Nephron (organoid): Measurements from ENCODE around the gene SCN1A.

Experiments used
- H3K27ac Mint-ChIP-seq, 3 experiments: 2 replicates each; pipeline ENCODE4 v1.8.0; 2020; ENCODE audit warnings: mixed read lengths in 3 of 3, mild to moderate bottlenecking in 2 of 3, moderate library complexity in 1 of 3
- H3K27me3 Mint-ChIP-seq: 2 replicates; pipeline ENCODE4 v1.8.0; 2021; ENCODE audit warnings: low read depth, mild to moderate bottlenecking, moderate library complexity, mixed read lengths
- H3K36me3 Mint-ChIP-seq: 2 replicates; pipeline ENCODE4 v1.8.0; 2020; ENCODE audit warnings: low read depth, mixed read lengths
- H3K4me1 Mint-ChIP-seq: 2 replicates; pipeline ENCODE4 v1.8.0; 2020; ENCODE audit warnings: mixed read lengths
- H3K4me3 Mint-ChIP-seq, 3 experiments: 2 replicates each; pipeline ENCODE4 v1.8.0; 2020; ENCODE audit warnings: mild to moderate bottlenecking in 3 of 3, mixed read lengths in 3 of 3, moderate library complexity in 2 of 3
- H3K9me3 Mint-ChIP-seq: 2 replicates; pipeline ENCODE4 v1.8.0; 2020; ENCODE audit warnings: mixed read lengths
- TF ChIP-seq, protein P1 (sequence below), 3 experiments: fragments of 200-600 bp; sonication (generic); IDR thresholded peaks; one replicate each; pipeline ENCODE4 v1.5.0; 2021; ENCODE audit warnings: antibody characterized with exemption in 3 of 3; ENCODE audit not compliant: unreplicated experiment in 3 of 3

Gene SCN1A

GRCh38 chr2:166158546-166158945, 30.7 kb upstream of the SCN1A start:
- Mint-ChIP-seq H3K27ac (no peak overlapping the region), H3K9me3 (no peaks in the 10 kb centered on the region), H3K4me3 (no peak overlapping the region), H3K36me3 (no peaks in the 10 kb centered on the region), H3K4me1 (peaks cover 5% of the 10 kb centered on the region), H3K27me3 (no peaks in the 10 kb centered on the region)
- TF ChIP-seq, protein P1, sequence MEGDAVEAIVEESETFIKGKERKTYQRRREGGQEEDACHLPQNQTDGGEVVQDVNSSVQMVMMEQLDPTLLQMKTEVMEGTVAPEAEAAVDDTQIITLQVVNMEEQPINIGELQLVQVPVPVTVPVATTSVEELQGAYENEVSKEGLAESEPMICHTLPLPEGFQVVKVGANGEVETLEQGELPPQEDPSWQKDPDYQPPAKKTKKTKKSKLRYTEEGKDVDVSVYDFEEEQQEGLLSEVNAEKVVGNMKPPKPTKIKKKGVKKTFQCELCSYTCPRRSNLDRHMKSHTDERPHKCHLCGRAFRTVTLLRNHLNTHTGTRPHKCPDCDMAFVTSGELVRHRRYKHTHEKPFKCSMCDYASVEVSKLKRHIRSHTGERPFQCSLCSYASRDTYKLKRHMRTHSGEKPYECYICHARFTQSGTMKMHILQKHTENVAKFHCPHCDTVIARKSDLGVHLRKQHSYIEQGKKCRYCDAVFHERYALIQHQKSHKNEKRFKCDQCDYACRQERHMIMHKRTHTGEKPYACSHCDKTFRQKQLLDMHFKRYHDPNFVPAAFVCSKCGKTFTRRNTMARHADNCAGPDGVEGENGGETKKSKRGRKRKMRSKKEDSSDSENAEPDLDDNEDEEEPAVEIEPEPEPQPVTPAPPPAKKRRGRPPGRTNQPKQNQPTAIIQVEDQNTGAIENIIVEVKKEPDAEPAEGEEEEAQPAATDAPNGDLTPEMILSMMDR (IDR thresholded peaks at IDR 0.05; ENCODE audit: unreplicated experiment in 3 of 3): no peak

DNA sequence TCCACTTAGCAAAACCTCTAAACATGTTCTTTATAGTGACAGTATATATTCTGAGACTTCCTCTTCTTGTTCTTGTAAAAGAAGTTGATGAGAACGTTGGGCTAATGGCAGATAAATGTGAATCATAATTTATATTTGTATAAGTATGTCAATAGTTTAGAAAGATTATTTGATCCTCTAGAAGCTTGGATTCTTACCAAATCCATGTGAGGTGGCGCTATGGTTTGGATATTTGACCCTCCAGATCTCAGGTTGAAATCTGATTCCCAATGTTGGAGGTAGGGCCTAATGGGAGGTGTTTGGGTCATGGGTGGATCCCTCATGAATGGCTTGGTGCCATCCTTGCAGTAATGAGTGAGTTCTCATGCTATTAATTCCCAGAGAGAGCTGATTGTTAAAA, 29.8 kb upstream of the SCN1A start:
- Mint-ChIP-seq H3K4me3 (no peak overlapping the region), H3K4me1 (peaks cover 5% of the 10 kb centered on the region), H3K27me3 (no peaks in the 10 kb centered on the region), H3K27ac (no peak overlapping the region), H3K36me3 (no peaks in the 10 kb centered on the region), H3K9me3 (no peaks in the 10 kb centered on the region)
- TF ChIP-seq, protein P1 (IDR thresholded peaks at IDR 0.05; ENCODE audit: unreplicated experiment in 3 of 3): no peak

DNA sequence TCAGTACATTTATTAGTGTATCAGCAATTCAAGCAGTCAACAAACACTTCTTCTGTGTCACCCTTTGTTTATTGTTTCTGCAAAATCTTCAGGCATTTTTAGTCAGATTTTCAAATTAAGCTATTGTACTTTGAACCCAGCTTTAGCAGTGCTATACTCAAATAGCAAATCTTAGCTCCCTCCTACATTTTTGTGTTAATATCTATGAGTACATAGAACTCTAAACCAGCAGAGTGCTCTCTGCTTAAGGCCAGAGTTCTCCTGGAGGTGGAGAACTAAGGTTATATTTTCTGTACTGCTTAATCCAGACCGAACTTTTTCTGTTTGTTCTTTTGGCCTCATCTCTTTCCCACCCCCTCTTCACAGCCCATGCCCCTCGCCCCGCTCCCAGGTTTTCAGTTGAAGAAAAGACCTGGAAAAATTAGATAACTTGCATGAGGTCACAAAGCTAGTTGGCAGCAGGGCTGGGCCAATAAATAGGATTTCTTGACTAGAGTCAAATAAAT, 29.2 kb upstream of the SCN1A start:
- Mint-ChIP-seq H3K9me3 (no peaks in the 10 kb centered on the region), H3K36me3 (no peaks in the 10 kb centered on the region), H3K4me1 (peaks cover 5% of the 10 kb centered on the region), H3K27me3 (no peaks in the 10 kb centered on the region), H3K27ac (no peak overlapping the region), H3K4me3 (no peak overlapping the region)
- TF ChIP-seq, protein P1 (IDR thresholded peaks at IDR 0.05; ENCODE audit: unreplicated experiment in 3 of 3): no peak

DNA sequence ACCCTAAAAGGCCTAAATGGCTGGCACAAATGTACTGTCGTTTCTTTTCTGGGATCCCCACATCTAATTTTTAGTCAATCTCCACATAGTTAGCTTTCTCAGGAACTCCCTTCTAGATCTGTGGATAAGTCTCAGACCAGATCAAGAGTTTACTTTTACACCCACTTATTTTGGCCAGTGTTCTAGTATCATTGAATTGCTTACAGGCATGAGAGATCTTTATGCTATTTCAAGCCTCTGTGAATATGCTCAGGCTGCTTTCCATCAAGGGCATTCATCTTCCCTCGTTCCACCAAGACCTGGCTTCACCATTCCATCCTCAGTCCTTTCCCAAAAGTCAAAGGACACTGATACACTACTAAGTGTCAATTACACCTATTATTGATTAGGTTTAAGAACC, 27.8 kb upstream of the SCN1A start:
- Mint-ChIP-seq H3K27me3 (no peaks in the 10 kb centered on the region), H3K36me3 (no peaks in the 10 kb centered on the region), H3K4me3 (no peak overlapping the region), H3K4me1 (peaks cover 5% of the 10 kb centered on the region), H3K27ac (no peak overlapping the region), H3K9me3 (no peaks in the 10 kb centered on the region)
- TF ChIP-seq, protein P1 (IDR thresholded peaks at IDR 0.05; ENCODE audit: unreplicated experiment in 3 of 3): no peak

DNA sequence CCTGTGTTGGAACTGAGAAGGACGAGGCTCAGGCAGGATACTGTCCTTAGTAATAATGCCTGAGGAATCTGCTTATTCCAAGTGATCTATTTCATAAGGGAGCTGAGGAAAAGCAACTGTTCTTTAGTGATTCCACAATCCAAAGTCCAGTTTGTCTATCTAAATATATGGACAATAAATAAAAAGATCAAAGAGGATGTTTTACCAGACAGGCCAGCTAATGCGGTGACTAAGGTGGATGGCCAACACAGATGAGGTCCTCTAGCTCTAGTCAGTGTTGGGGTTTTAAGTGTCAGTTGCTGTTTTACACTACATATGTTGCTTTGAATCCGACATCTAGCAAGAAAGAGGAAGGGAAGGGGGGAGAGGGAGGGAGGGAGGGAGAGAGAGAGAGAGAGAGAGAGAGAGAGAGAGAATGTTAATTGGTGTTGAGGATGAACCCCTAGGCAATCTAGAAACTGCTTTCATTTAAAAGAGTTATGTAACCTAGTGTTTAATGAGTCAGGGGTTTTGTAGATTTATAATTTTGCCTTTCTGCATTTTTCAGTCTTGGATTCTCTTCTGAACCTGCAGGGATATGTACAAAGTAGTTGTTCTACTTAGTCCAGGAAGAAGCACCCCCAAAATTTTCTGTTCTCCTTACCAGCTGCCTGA, 27.0 kb upstream of the SCN1A start:
- no peaks in the 10 kb centered on the region for H3K9me3 Mint-ChIP-seq
- H3K27ac Mint-ChIP-seq: no peak overlapping the region
- H3K4me1 Mint-ChIP-seq: peaks cover 4% of the 10 kb centered on the region
- no peaks in the 10 kb centered on the region for H3K27me3 Mint-ChIP-seq
- no peak overlapping the region for H3K4me3 Mint-ChIP-seq
- no peaks in the 10 kb centered on the region for H3K36me3 Mint-ChIP-seq
- TF ChIP-seq, protein P1 (IDR thresholded peaks at IDR 0.05; ENCODE audit: unreplicated experiment in 3 of 3): no peak

DNA sequence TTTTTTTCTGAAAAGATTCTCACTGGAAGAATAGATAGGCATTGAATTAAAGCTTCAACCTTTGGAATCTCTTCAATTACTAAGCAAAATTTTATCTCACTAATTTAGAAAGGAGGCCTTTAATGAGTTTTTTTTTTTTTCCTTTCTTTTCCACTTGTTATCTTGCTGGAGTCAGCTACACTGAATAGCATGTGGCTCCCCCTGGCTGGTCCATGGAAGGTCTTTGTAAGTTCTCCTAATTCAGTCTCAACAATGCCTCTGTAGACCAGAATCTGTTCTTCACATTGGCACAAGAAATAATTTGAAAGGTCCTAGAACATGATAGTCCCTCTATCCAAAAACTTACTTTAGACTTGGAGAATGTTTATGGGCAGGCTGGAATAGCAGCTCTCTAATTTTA, 24.2 kb upstream of the SCN1A start:
- Mint-ChIP-seq H3K36me3 (no peaks in the 10 kb centered on the region), H3K27me3 (peaks cover 9% of the 10 kb centered on the region), H3K4me1 (no peaks in the 10 kb centered on the region), H3K9me3 (no peaks in the 10 kb centered on the region), H3K27ac (no peak overlapping the region), H3K4me3 (no peak overlapping the region)
- TF ChIP-seq, protein P1 (IDR thresholded peaks at IDR 0.05; ENCODE audit: unreplicated experiment in 3 of 3): no peak
